ENCODE measurements around the gene HOXB5.

HOXB5 gene

GRCh38 chr17:48597778-48598631 lies 4.4 kb upstream of the HOXB5 start:
- TF ChIP-seq CTCF (IDR thresholded peaks at IDR 0.05; ENCODE audit: insufficient read depth, low read length, poor library complexity, severe bottlenecking), result no peak
- DNase-seq (ENCODE audit: extremely low read depth, insufficient read length), result peak; percentile 72
- peaks cover 4% of the 10 kb centered on the region; the same call in 1 of the 2 replicates for H3K27me3 ChIP-seq (replicated peaks; ENCODE audit: control insufficient read depth, insufficient read depth, low read length)
- peak overlapping the region; percentile 57 for H3K4me3 ChIP-seq (replicated peaks; ENCODE audit: low read depth, low read length)
- H3K36me3 ChIP-seq (ENCODE audit: control insufficient read depth, insufficient read depth, low read length), result no peaks in the 10 kb centered on the region; the same call in 1 of the 2 replicates

GRCh38 chr17:48597528-48597777 lies 3.9 kb upstream of the HOXB5 start:
- Histone ChIP-seq H3K27me3 (replicated peaks; ENCODE audit: control insufficient read depth, insufficient read depth, low read length) (peaks cover 4% of the 10 kb centered on the region; the same call in 1 of the 2 replicates), H3K36me3 (ENCODE audit: control insufficient read depth, insufficient read depth, low read length) (no peaks in the 10 kb centered on the region; the same call in 1 of the 2 replicates), H3K4me3 (replicated peaks; ENCODE audit: low read depth, low read length) (peak overlapping the region; percentile 57)
- no peak for DNase-seq (ENCODE audit: extremely low read depth, insufficient read length)
- no peak for TF ChIP-seq CTCF (IDR thresholded peaks at IDR 0.05; ENCODE audit: insufficient read depth, low read length, poor library complexity, severe bottlenecking)

GRCh38 chr17:48596735-48597527 lies 3.4 kb upstream of the HOXB5 start:
- no peak for TF ChIP-seq CTCF (IDR thresholded peaks at IDR 0.05; ENCODE audit: insufficient read depth, low read length, poor library complexity, severe bottlenecking)
- Histone ChIP-seq H3K4me3 (replicated peaks; ENCODE audit: low read depth, low read length) (peak overlapping the region; percentile 57), H3K36me3 (ENCODE audit: control insufficient read depth, insufficient read depth, low read length) (no peaks in the 10 kb centered on the region; the same call in 1 of the 2 replicates), H3K27me3 (replicated peaks; ENCODE audit: control insufficient read depth, insufficient read depth, low read length) (peaks cover 4% of the 10 kb centered on the region; the same call in 1 of the 2 replicates)
- DNase-seq (ENCODE audit: extremely low read depth, insufficient read length), result no peak

GRCh38 chr17:48596000-48596734 lies 2.6 kb upstream of the HOXB5 start:
- H3K27me3 ChIP-seq (replicated peaks; ENCODE audit: control insufficient read depth, insufficient read depth, low read length), result peaks cover 4% of the 10 kb centered on the region; the same call in 1 of the 2 replicates
- no peaks in the 10 kb centered on the region; the same call in 1 of the 2 replicates for H3K36me3 ChIP-seq (ENCODE audit: control insufficient read depth, insufficient read depth, low read length)
- DNase-seq (ENCODE audit: extremely low read depth, insufficient read length), result no peak

More at GRCh38 chr17:48596000-48596734, 2.6 kb upstream of the HOXB5 start:
- no peak overlapping the region for H3K4me3 ChIP-seq (replicated peaks; ENCODE audit: low read depth, low read length)
- no peak for TF ChIP-seq CTCF (IDR thresholded peaks at IDR 0.05; ENCODE audit: insufficient read depth, low read length, poor library complexity, severe bottlenecking)

Measured in GM06990 (cell line).